GM10248 (cell line): Measurements from ENCODE around the gene GPI.

Experiments used
- CTCF ChIA-PET: fragments of 300-600 bp; sonication (Branson Sonifier 250); formaldehyde crosslinking; extraction: SDS; loops from one replicate; lab custom pipeline; 2021; ENCODE audit warnings: antibody characterized with exemption; lab: Yijun Ruan, JAX
- POLR2A ChIA-PET: fragments of 350-650 bp; sonication (Branson Sonifier 250); formaldehyde crosslinking; extraction: SDS; loops from one replicate; lab custom pipeline; 2020; ENCODE audit warnings: antibody characterized with exemption; lab: Yijun Ruan, JAX
- DNase-seq: peaks from one replicate; pipeline ENCODE4 v3.0.0; 2012; ENCODE audit errors: extremely low spot score
- CTCF ChIP-seq: IDR thresholded peaks from 2 replicates; pipeline ENCODE4 v1.5.1; 2012; ENCODE audit warnings: mild to moderate bottlenecking, low read depth; ENCODE audit errors: extremely low read depth, missing control alignments, control extremely low read depth

Gene GPI

DNA sequence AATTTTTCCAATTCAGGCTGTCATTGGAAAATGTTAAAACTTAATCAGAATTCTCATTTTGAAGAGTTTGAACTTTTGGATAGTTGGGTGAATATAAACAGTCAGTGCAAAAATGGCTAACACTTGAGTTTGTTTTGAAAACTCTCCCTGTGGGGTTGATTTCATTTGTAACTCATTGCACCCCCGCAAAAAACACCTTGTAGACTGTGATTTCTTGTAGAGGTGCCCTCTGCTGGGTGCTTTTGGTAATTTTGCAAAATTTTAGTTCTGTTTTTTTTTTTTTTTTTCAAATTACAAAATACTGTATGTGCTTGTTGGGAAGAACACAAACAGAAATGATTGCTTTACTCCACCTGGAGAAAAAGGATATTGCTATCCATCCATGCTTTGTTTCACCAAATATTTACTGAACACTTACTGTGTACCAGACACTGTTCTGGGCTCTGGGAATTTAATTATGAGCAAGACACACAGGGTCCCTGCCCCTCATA, 28.2 kb upstream of the GPI start:
- TF ChIP-seq CTCF: peak; percentile 40
- ChIA-PET CTCF (interaction anchor here (0.9 to 3.2 kb wide), 16 partner anchors 9 to 295 kb away, joined by 3 to 15 read pairs (median 5); no protein-coding TSS in a partner anchor), POLR2A (no interaction called here)
- peak; percentile 65 for DNase-seq

GRCh38 chr19:34337739-34338138, 27.3 kb upstream of the GPI start:
- CTCF ChIA-PET: interaction anchor here (0.9 to 3.2 kb wide), 16 partner anchors 9 to 296 kb away, joined by 3 to 15 read pairs (median 4); no protein-coding TSS in a partner anchor

DNA sequence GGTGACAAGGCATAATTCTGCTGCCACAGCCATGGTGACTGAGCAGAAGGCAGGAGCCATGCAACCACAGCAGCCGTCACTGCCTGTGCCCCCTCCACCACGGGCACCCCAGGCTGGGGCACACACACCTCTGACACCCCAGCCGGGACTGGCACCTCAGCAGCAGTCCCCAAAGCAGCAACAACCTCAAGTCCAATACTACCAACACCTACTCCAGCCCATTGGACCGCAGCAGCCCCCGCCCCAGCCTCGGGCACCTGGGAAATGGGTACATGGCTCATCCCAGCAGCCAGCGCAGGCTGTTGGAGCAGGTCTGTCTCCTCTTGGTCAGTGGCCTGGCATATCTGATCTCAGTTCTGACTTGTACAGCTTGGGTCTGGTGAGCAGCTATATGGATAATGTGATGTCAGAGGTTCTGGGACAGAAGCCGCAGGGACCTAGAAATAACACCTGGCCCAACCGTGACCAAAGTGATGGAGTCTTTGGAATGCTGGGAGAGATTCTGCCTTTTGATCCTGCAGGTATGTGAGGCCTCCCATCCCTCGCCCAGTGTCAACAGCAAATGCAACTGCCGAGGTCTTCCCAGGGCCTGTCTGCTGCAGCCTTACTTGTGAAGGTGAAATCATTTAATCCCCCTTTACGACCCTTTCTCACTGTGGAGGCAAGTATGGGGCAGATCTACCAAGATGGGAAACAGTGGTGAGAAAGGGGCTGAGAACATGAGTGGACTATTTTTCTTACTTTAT, 22.9 kb upstream of the GPI start:
- POLR2A ChIA-PET: no interaction called here
- no peak for TF ChIP-seq CTCF
- CTCF ChIA-PET: interaction anchor here (1.0 to 4.2 kb wide), 4 partner anchors 8 to 92 kb away, joined by 3 to 32 read pairs (median 3); no protein-coding TSS in a partner anchor
- DNase-seq: no peak

More at GRCh38 chr19:34337739-34338138, 27.3 kb upstream of the GPI start:
- POLR2A ChIA-PET: no interaction called here
- TF ChIP-seq CTCF: no peak
- no peak for DNase-seq

- no peak for DNase-seq
- TF ChIP-seq CTCF: no peak
Measured at GRCh38 chr19:34343751-34344150, 21.2 kb upstream of the GPI start.

DNA sequence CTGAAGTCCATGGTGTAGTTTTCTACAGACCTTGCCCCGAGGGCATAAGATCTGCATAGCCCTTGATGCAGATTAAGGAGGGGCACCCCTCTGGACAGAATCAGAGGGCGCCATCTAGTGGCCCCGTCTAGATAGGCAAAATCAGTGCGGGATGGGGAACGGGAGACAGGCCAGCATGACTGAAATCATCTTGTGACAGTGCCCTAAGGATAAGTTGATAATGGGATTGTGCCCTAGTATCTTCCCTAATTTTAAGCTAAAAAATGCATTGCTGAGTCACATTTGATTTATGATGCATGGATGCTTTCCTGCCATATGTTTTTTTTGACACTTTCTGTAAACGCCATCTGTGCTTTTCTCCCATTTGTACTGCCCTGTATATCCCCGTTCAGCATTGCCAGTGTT, 19.0 kb upstream of the GPI start:
- CTCF ChIA-PET: interaction anchor here (0.8 to 2.4 kb wide), 17 partner anchors 8 to 562 kb away, joined by 3 to 27 read pairs (median 4); partner anchors contain the start of gene GPI
- POLR2A ChIA-PET: no interaction called here
- peak; percentile 81 for DNase-seq
- TF ChIP-seq CTCF: peak; percentile 68

More at GRCh38 chr19:34343751-34344150, 21.2 kb upstream of the GPI start:
- ChIA-PET POLR2A (no interaction called here), CTCF (interaction anchor here (0.8 to 4.2 kb wide), 8 partner anchors 9 to 566 kb away, joined by 3 to 32 read pairs (median 3); no protein-coding TSS in a partner anchor)

GRCh38 chr19:34347561-34348165, 17.3 kb upstream of the GPI start:
- POLR2A ChIA-PET: no interaction called here
- CTCF ChIA-PET: interaction anchor here (0.9 to 2.4 kb wide), 5 partner anchors 11 to 153 kb away, joined by 3 to 11 read pairs (median 4); no protein-coding TSS in a partner anchor
- TF ChIP-seq CTCF: no peak
- DNase-seq: no peak
